Neural crest cell (in vitro differentiated cells): ENCODE measurements around the gene DCT. TPM values are rescaled to one million over a fixed set of nuclear protein-coding genes. Genes with fewer than 3 reads are reported as not detected.

Source experiments
- DNase-seq: peaks from one replicate; pipeline ENCODE4 v3.0.0; 2021; ENCODE audit warnings: low read depth, mixed read lengths, low spot score
- H3K27ac Mint-ChIP-seq: one replicate; pipeline ENCODE4 v1.8.0; 2021; ENCODE audit warnings: mild to moderate bottlenecking, mixed read lengths; ENCODE audit not compliant: unreplicated experiment
- H3K27me3 Mint-ChIP-seq: 2 replicates; pipeline ENCODE4 v1.8.0; 2021; ENCODE audit warnings: low read depth, mild to moderate bottlenecking, mixed read lengths
- H3K36me3 Mint-ChIP-seq: 2 replicates; pipeline ENCODE4 v1.8.0; 2021; ENCODE audit warnings: low read depth, mild to moderate bottlenecking, mixed read lengths
- H3K4me1 Mint-ChIP-seq: 2 replicates; pipeline ENCODE4 v1.8.0; 2021; ENCODE audit warnings: mixed read lengths
- H3K4me3 Mint-ChIP-seq: one replicate; pipeline ENCODE4 v1.8.0; 2021; ENCODE audit warnings: mild to moderate bottlenecking, mixed read lengths
- H3K9me3 Mint-ChIP-seq: 2 replicates; pipeline ENCODE4 v1.8.0; 2021; ENCODE audit warnings: mixed read lengths
- total RNA-seq: library from RNA; stranded (reverse); gene quantifications from 2 replicates; pipeline ENCODE4 v1.2.1, GENCODE V29; 2021
- TF ChIP-seq, protein P1 (sequence below): fragments of 200-600 bp; sonication (generic); conservative IDR thresholded peaks from 2 replicates; pipeline ENCODE4 v1.5.0; 2021; ENCODE audit warnings: antibody characterized with exemption, mild to moderate bottlenecking

Gene DCT
- total RNA-seq, 1 donor from 2014 or later: 0.12 TPM

DNA sequence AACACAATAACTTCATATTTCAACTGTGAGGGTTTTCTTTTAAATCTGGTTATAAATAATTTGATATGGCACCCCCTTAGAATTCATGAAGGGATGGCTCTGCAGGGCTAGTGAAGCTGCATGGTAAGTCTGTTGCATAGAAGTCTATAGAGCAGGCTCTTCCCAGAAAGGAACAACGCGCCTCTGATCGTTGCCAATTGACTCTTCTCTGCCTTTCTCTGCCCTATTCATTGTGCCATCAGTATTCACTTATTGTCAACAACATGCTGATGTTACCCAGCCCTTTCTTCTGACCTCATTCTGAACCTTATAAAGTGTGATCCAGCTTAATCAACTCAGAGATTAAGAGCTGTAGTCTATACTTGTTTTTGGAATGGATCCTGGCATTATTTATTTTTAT lies 16.3 kb upstream of the DCT start:
- no peaks in the 10 kb centered on the region for H3K27me3 Mint-ChIP-seq
- H3K27ac Mint-ChIP-seq: no peak overlapping the region
- DNase-seq: no peak
- no peaks in the 10 kb centered on the region for H3K4me1 Mint-ChIP-seq
- TF ChIP-seq, protein P1, sequence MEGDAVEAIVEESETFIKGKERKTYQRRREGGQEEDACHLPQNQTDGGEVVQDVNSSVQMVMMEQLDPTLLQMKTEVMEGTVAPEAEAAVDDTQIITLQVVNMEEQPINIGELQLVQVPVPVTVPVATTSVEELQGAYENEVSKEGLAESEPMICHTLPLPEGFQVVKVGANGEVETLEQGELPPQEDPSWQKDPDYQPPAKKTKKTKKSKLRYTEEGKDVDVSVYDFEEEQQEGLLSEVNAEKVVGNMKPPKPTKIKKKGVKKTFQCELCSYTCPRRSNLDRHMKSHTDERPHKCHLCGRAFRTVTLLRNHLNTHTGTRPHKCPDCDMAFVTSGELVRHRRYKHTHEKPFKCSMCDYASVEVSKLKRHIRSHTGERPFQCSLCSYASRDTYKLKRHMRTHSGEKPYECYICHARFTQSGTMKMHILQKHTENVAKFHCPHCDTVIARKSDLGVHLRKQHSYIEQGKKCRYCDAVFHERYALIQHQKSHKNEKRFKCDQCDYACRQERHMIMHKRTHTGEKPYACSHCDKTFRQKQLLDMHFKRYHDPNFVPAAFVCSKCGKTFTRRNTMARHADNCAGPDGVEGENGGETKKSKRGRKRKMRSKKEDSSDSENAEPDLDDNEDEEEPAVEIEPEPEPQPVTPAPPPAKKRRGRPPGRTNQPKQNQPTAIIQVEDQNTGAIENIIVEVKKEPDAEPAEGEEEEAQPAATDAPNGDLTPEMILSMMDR: no peak
- peaks cover 3% of the 10 kb centered on the region for H3K9me3 Mint-ChIP-seq
- no peak overlapping the region for H3K4me3 Mint-ChIP-seq
- H3K36me3 Mint-ChIP-seq: no peaks in the 10 kb centered on the region

GRCh38 chr13:94494026-94494425 lies 14.5 kb upstream of the DCT start:
- no peak overlapping the region for H3K27ac Mint-ChIP-seq
- no peaks in the 10 kb centered on the region for H3K4me1 Mint-ChIP-seq
- no peaks in the 10 kb centered on the region for H3K36me3 Mint-ChIP-seq
- no peaks in the 10 kb centered on the region for H3K9me3 Mint-ChIP-seq
- no peak overlapping the region for H3K4me3 Mint-ChIP-seq
- DNase-seq: no peak
- H3K27me3 Mint-ChIP-seq: no peaks in the 10 kb centered on the region
- TF ChIP-seq, protein P1: no peak

DNA sequence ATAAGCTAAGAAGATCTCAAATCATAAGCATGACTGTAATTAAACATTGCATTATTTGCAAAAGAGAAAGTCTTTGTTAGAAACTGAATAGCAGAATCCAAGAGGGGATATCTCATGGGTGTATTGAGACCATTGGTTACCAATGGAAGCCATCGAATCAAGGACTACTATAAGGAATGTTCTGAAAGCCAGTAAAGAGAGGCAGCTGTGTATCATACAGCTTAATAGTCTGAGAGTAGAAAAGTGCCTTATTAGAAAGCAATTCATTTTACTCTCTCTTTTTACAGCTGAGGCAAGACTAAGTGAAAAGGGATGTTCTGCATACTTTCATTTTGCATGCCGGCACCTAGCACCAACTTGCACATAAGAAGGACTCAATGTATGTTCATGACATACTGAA lies 7.6 kb upstream of the DCT start:
- Mint-ChIP-seq H3K4me3 (no peak overlapping the region), H3K27me3 (peaks cover 7% of the 10 kb centered on the region), H3K36me3 (no peaks in the 10 kb centered on the region), H3K9me3 (no peaks in the 10 kb centered on the region), H3K27ac (no peak overlapping the region), H3K4me1 (no peaks in the 10 kb centered on the region)
- DNase-seq: no peak
- TF ChIP-seq, protein P1: no peak

DNA sequence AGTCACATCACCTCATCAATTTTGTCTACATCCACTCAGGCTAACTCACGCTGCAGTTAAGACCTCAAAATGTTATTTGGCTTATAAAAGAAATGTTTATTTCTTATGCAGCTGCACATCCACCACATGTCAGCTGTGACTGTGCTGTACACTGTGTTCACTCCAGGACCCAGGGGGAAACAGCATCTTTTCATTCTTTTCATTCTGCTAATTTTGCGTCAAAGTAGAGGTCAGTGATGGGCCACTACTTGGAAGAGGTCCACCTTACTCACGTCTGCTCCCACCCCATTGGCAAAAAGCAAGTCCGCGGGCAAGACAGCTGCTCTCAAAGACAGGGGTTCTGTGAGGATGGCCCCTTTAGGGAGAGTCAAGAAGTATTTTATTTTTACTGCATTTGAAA lies 4.5 kb upstream of the DCT start:
- H3K36me3 Mint-ChIP-seq: no peaks in the 10 kb centered on the region
- no peak overlapping the region for H3K27ac Mint-ChIP-seq
- H3K27me3 Mint-ChIP-seq: peaks cover 7% of the 10 kb centered on the region
- no peak overlapping the region for H3K4me3 Mint-ChIP-seq
- DNase-seq: no peak
- no peaks in the 10 kb centered on the region for H3K9me3 Mint-ChIP-seq
- peaks cover 13% of the 10 kb centered on the region for H3K4me1 Mint-ChIP-seq
- TF ChIP-seq, protein P1: no peak

GRCh38 chr13:94481941-94482340 lies 2.5 kb upstream of the DCT start:
- no peaks in the 10 kb centered on the region for H3K9me3 Mint-ChIP-seq
- H3K36me3 Mint-ChIP-seq: no peaks in the 10 kb centered on the region
- TF ChIP-seq, protein P1: no peak
- peaks cover 17% of the 10 kb centered on the region for H3K4me1 Mint-ChIP-seq
- H3K27ac Mint-ChIP-seq: no peak overlapping the region
- DNase-seq: no peak
- no peak overlapping the region for H3K4me3 Mint-ChIP-seq
- H3K27me3 Mint-ChIP-seq: peaks cover 4% of the 10 kb centered on the region

GRCh38 chr13:94480672-94481145 lies 1.2 kb upstream of the DCT start:
- TF ChIP-seq, protein P1: no peak
- H3K9me3 Mint-ChIP-seq: no peaks in the 10 kb centered on the region
- H3K27ac Mint-ChIP-seq: no peak overlapping the region
- H3K4me3 Mint-ChIP-seq: no peak overlapping the region
- H3K27me3 Mint-ChIP-seq: no peaks in the 10 kb centered on the region
- DNase-seq: no peak
- peaks cover 17% of the 10 kb centered on the region for H3K4me1 Mint-ChIP-seq
- no peaks in the 10 kb centered on the region for H3K36me3 Mint-ChIP-seq
